ENCODE measurements around the gene GPR146.
"Not testable (repeated sequence)": the region's sequence is repeated elsewhere in the genome, so short reads cannot be mapped to it uniquely, and the experiment has no call there.

The GPR146 gene, protein sequence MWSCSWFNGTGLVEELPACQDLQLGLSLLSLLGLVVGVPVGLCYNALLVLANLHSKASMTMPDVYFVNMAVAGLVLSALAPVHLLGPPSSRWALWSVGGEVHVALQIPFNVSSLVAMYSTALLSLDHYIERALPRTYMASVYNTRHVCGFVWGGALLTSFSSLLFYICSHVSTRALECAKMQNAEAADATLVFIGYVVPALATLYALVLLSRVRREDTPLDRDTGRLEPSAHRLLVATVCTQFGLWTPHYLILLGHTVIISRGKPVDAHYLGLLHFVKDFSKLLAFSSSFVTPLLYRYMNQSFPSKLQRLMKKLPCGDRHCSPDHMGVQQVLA

DNA sequence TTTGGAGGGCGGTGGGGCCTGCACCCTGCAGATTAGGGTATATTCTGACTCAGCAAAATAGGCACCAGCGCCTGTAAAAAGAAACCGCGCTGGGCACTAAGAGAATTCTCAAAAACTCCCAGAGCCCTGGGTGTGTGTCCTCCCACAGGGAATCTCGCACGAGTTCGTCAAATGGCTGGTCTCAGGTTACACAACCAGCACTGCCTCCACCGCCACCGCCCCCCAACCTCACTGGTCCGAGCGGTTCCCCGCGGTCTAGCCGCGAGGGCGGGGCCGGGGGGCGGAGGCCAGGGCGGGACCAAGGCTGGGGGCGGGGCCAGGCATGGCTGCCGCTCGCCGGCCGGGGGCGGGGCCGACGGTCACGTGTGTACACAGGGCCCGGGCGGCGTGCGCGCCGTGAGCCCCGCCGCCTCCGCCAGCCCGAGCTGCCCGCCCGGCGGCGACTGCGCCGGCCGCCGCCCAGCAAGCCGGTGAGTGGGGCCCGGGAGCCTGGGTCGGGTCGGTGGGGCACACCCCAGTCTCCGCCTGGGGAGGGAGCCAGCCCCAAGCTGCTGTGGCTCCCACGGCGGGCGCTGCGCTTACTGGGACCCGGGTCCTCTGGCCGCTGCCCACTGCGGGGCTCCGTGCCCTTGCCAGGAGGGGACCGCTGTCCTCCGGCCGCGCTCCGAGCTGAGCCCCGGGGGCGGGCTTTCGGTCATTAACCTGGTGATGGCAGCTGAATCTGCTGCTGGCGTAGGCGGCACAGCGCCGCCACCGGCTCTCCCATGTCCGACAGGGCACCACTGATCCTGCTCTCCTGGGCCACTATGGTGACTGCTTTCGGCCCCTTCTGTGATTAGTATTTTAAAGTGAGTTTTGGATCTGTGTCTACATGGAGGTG, at the start of gene GPR146:
Gene GPR146 (plus strand): TSS at position 358 of the 880 bp plus-strand sequence. CDS start 12,970 bp downstream, outside the sequence.
- DNase-seq, result peak; percentile 87

DNA sequence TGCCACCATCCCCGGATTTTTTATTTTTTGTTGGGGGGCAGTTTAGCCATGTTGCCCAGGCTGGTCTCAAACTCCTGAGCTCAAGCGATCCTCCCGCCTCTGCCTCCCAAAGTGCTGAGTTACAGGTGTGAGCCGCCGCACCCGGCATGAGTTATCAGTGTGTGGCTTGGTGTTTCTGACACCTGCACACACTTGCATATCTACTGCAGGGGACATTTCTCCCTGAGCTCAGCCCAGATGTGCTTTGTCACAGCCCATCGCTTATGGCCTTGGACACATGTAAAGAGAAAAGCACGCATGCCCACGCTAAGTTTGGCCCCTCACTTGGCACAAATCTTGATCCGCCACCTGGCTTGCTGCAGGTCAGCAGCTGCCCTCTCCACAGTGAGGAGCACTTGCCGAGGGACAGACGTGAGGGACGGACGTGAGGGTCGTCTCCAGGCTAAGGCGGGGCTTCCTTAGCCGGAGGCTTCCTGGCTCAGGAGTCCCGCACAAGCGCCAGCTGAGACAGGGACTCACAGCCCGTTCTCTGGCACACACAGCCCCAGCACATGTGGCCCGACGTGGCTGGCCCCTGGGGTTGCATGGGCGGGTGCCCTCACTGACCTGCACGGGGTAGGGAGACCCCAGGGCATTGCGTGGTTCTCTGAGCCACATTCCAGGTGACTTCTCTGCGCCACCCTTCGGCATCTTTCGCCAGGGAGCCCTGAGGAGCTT, 49.6 kb upstream of the GPR146 start:
- no peak for DNase-seq

DNA sequence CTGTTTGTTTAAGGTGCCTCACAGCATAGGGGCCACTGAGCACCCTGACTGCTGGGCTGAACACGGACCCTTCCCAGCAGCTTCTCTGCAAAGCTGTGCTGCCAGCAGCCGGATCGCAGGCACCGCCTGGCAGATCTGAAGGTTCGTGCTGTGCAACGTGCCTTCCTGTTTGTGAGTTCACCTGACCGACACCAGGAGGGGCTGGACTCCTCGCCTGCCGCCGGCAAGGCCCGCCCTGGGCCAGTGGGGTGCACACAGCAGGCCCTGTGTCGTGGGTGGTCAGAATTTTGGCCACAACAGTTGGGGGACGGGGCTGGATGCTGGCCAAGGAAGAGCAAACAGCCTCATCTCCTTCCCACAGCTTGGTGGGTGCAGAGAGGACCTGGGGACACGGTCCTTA, 48.8 kb upstream of the GPR146 start:
- DNase-seq, result no peak

DNA sequence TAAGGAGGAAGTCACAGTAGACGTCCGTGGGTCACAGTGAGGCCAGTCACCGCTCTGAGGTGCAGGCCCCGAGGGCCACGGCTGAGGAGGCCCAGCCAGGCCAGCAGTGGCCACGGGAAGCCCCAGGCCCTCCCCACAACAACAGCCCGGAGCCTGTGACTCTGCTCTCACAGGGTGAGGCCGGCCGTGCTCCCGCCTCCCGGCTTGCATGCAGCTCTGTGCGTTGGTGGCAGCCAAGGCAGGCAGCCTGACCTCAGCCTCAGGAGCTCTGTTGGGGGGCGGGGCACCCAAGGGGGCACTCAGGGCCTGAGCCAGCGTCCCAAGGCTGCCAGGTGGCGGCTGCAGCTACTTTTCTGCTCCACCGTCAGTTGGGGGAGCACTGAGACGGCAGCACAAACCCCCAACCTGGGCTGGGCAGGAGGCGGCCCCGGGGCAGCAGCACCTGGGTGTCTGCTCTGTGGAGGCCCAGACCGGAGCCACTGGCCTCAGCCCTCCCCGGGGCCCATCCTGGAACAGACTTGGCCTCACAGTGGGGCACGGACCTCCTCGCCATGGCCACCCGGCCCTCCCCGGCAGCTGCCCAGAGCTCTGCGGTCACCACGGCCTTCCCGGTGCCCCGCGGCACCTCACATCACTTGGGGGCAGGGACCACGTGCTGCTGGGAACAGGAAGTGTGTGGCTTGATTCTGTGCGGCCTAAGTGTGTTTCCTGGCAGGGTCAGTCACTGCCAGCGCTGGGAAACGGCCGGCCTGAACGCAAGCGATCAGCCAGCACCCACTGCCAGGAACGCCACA, 48.1 kb upstream of the GPR146 start:
- no peak for DNase-seq

DNA sequence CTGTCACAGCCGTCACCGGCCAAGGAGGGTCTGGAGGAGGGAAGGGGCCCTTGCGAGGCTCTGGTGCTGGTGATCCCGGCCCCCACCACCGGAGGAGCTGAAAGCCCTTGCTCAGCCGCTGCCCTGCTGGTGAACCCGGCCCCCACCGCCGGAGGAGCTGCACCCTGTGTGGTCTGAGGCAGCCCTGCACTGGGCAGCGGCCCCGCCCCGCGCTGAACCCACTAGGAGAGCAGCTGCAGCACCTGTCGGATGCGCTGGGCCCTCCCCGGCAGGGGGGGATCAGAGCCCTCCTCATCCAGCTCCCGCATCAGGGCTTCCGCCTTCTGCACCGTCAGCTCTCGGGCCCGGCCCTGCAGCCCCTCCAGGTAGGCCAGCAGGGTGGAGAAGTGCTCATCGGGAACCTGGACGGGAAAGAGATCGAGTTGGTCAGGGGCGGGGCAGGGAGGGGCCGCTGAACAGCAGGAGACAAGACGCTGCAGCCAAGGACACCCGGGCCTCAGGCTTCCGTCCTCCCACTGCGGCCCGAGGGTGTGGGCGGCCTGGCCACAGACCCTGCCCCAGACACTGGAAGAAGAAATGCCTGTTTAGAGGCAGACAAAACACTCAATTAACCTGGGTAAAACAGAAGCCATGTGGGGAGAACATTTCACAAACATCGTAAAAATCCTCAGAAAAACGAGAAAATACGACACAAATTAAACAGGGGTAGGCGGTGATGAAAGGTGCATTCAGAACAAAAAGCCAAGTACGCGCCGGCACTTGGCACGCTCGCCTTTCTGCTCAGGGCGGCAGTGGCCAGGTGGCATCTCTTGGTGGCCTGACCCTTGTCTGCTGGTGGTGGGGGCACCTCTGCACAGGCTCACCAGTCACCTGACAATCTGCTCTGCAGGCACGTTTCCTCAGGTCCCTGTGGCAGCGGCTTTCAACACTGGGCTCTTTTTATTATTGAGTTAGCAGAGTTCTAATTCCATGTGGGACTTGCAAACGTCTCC, 46.6 kb upstream of the GPR146 start:
- no peak for DNase-seq

DNA sequence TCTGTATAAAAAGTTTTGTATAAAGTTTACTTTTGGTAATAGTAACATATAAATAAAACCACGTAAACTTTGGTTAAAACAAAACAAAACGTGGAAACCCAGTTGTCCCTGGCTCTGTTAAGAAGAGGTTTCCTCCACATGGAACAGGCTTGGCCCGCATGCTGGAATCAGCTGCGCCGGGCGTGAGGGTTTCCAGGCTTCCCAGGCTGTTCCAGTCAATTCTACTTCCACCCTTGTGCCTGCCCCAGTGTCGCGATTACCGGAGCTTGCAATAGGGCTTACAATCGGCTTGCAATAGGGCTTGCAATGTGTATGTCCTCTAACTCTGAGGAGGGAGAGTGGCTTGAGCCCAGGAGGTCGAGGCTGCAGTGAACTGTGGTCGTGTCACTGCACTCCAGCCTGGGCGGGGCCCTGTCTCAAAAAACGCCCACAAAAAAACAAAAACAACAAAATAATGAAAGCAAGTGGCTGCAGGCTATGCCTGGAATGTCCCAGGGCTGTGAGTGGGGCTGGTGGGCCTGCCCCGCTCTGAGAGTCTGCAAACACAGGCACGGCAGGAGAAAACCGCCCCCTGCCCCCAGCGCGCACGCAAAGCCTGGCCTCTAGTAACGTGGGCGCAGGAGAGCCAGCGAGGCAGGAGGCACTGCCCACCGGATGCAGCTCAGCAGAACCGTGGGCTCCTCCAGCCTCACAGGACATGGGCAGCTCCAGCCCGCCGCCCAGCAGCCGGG, 45.0 kb upstream of the GPR146 start:
- no peak for DNase-seq

DNA sequence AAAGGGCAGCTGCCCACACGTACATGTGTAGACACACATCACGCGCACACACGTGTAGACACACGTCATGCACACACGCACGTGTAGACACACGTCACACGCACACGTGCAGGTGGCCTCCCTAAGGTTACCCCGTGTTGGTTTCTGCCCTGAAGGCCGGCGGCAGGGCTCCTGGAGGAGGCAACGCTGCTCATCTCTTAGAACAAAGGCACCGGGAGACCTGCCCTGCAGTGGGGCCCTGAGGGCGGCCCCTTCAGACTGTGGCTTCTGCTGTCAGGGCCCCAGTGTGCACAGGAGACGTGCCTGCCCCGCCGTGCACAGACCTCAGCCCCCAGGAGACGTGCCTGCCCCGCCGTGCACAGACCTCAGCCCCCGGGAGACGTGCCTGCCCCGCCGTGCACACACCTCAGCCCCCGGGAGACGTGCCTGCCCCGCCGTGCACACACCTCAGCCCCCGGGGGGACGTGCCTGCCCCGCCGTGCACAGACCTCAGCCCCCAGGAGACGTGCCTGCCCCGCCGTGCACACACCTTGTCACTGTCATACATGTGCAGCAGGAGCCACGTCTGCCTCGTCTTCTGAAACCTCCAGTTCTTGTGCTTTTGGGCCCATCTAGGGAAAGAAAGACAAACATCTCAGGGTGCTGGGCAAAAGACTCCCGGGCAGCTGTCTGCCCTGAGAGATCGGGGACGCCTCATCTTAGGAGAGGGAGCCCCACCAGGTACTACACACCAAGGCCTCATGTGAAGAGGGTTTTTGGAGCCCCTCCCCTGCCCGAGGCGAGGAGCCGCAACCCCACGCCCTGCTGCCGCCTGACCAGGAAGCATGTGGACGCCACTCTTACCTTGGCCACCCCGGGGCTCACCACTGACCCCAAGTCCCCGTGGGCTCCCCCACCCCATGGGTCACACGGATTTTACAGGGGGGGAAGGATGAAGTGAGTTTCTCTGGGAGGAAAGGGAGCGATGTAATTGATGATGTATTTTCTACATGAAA, 44.1 kb upstream of the GPR146 start:
- DNase-seq, result no peak

DNA sequence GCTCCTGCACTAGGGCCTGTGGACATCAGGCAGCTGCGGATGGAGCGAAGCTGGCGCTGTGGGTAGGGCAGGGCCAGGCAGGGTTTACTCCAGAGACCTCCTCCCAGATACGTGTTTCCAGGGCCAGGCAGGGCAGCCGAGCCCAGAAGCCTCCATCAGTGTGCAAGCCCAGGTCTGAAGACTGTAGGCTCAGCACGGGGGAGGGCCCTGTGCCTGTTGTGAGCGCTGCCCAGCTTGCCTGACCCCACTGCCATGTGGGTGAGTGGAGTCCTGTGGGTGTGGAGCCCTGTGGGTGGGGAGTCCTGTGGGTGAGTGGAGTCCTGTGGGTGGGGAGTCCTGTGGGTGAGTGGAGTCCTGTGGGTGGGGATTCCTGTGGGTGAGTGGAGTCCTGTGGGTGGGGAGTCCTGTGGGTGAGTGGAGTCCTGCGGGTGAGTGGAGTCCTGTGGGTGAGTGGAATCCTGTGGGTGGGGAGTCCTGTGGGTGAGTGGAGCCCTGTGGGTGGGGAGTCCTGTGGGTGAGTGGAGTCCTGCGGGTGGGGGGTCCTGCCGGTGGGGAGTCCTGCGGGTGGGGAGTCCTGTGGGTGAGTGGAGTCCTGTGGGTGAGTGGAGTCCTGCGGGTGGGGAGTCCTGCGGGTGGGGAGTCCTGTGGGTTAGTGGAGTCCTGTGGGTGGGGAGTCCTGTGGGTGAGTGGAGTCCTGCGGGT, 43.1 kb upstream of the GPR146 start:
- DNase-seq, result not testable (repeated sequence)

DNA sequence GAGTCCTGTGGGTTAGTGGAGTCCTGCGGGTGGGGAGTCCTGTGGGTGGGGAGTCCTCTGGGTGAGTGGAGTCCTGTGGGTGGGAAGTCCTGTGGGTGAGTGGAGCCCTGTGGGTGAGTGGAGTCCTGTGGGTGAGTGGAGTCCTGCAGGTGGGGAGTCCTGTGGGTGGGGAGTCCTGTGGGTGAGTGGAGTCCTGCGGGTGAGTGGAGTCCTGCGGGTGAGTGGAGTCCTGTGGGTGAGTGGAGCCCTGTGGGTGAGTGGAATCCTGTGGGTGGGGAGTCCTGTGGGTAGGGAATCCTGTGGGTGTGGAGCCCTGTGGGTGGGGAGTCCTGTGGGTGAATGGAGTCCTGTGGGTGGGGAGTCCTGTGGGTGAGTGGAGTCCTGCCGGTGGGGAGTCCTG, 42.3 kb upstream of the GPR146 start:
- not testable (repeated sequence) for DNase-seq

DNA sequence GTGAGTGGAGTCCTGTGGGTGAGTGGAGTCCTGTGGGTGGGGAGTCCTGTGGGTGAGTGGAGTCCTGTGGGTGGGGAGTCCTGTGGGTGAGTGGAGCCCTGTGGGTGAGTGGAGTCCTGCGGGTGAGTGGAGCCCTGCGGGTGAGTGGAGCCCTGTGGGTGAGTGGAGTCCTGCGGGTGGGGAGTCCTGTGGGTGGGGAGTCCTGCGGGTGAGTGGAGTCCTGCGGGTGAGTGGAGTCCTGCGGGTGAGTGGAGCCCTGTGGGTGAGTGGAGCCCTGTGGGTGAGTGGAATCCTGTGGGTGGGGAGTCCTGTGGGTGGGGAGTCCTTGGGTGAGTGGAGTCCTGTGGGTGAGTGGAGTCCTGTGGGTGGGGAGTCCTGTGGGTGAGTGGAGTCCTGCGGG, 41.9 kb upstream of the GPR146 start:
- not testable (repeated sequence) for DNase-seq

DNA sequence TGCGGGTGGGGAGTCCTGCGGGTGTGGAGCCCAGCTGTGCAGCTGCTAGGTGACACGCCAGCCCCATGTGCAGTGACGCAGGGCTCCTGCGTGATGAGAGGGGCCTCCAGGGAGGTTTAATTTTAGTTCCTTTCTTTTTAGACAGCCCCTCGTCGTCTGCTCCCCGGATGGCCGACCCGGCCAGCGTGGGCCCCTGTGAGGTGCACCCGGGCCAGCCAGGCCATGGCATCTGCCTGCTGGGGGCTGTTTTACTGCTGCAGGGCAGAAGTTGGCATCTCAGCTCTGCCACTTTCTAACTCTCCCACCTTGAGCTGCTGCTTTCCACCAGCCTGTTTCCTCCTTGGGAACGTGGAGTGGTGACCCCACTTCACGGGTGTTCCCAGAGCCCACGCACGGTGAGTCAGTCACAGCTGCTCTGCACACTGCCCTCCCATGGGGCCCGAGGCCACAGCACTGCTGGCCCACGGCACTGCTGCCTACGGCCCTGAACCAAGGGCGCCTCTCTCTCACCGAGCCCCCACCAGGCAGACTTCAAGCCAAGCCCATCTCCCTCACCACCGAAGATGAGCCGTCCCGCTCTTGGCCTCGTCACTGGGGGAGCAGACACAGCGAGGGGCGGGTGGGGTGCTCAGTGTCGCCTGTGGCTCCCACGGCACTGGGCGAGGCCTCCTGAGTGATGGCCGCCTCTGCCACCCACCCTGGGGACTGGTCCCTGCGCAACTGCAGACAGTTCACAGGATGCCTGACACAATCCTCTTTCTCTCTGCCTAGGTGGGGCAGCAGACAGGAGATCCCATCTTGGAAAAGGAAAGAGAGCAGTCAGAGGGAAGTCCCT, 40.1 kb upstream of the GPR146 start:
- DNase-seq, result no peak

DNA sequence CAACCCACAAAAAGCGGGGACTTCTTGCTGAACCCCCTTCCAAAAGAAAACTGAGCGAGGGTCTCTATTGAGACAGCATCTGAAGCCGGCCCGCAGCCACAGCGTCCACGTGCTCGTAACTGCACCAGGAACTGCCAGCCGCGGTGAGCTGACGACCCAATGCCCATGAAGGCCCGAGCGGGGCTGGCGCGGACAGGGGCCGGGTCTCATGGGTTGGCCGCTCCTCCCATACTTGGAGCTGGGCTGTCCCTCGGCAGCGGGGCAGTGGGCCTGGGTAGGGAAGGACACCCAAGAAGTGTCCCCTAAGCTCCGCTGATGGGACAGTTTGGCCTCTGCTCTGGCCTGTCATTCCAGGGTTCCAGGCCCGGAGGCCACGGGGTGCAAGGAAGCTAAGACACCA, 39.0 kb upstream of the GPR146 start:
- DNase-seq, result no peak

DNA sequence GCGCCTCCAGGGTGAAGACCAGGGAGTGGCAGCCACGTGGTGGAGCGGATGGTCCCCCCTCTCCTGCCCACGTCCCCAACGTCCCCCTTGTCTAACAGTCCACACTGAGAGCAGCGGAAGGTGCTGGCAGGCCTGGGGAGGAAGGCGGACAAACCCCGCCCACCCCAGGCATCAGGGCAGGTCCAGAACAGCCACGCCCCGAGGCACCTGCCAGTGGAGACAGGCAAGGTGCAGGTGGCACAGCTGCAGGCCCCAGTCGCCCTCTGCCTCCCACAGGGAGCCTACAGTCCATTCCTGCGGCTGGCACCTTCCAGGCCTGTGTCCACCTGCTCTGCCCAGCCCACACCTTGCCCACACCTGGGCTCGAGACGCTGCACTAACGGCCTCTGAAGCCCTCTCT, 36.4 kb upstream of the GPR146 start:
- no peak for DNase-seq

DNA sequence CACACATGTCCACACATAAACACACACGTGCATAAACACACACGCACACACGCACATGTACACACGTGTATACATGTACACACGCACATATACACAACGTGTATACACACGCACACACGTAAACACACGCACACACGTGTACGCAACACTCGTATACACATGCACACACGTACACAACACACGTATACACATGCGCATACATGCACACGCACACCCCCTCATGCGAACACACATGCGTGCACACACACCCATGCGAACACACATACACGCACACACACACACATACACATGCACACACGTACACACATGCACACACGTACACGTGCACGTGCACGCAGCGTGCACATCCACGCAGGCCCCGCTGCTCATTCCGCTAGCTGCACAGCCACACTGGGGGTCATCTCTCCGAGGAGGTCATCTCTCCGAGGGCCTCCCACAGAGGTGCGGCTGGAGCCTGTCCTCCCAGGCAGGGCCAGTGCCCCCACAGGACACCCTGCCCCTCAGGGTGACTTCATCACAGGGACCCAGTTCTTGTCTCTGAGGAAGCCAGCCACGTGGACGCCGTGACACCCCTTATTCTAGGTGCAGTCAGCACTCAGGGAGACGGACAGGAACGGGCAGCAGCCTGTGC, 35.5 kb upstream of the GPR146 start:
- DNase-seq, result no peak

DNA sequence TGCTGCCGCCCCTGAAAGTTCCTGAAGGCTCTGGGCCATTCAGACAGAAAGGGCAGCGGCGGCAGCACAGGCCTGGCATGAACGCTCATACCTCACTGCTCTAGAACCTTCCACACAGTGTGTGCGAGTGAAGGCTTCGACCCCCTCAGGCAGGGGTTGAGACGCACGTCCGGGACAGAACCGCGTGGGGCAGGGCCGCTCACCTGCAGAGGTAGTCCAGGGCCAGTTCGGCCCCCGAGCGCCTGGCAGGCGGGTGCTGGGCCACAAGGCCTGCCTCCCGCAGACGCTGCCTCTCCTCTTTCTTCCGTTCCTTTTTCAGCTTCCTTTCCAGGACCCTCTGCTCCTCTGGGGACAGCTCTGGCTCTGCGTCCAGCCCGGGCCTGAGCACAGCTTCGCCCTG, 34.6 kb upstream of the GPR146 start:
- no peak for DNase-seq

DNA sequence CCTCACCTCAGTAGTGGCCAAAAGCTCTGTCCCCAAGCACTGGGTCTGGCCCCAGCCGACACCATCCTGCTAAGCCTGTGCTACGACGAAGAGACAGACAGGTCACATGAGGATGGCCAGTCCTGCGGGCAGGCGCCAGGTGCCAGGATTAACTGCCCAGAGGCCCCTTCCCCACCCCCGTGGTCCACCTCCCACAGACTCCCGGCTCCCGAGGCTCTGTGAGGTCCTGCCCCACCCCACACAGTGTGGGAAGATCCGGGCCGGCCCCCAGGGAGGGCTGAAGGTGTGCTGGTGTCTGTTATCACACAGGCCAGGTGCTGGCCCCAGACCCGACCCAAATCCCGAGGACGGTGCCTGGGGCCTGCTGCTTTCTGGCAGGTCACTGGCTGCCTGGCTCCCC, 34.1 kb upstream of the GPR146 start:
- DNase-seq, result no peak

DNA sequence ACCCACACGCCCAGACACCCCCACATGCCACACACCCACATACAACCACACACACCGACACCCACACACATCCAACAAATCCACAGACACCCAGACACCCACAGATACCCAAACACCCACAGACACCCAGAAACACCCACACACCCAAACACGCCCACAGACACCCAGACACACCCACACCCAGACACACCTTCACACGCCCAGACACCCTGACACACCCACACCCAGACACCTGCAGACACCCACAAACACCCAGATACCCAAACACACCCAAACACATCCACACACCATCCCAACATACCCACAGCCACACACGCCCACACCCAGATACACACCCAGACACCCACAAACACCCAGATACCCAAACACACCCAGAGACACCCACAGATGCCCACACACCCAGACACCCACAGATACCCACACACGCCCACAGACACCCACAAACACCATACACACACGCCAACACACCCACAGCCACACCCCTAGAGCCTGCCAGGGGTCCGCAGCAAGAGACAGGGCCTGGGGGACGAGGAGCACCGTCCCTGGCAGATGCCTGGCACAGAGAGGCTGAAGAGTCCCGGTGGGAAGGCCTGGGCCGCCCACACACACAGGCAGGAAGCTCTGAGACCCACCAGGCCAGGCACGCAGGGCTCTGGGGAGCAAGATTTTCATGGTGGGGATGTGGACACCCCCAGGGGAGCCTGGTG, 32.9 kb upstream of the GPR146 start:
- no peak for DNase-seq
